Measurements from ENCODE around the gene NUP188.
"Not testable (repeated sequence)": the region's sequence is repeated elsewhere in the genome, so short reads cannot be mapped to it uniquely, and the experiment has no call there.

NUP188 gene

GRCh38 chr9:128917151-128917849 is 30.2 kb upstream of the NUP188 start:
- DNase-seq = no peak

GRCh38 chr9:128918921-128919320 is 28.6 kb upstream of the NUP188 start:
- DNase-seq = no peak

GRCh38 chr9:128919402-128920089 is 28.0 kb upstream of the NUP188 start:
- DNase-seq = no peak

- DNase-seq = no peak
These were observed 27.0 kb upstream of the NUP188 start, which contains the start of gene PHYHD1 for GRCh38 chr9:128920381-128921058. TSS of gene PHYHD1 (plus strand) at chr9:128920982. CDS start at chr9:128922324, 1,342 bp downstream.

GRCh38 chr9:128921881-128922763 is 25.4 kb upstream of the NUP188 start:
- no peak for DNase-seq

GRCh38 chr9:128923493-128923883 is 24.0 kb upstream of the NUP188 start:
- DNase-seq = no peak

- peak; percentile 50 for DNase-seq
These were observed 19.6 kb upstream of the NUP188 start for GRCh38 chr9:128927731-128928411.

GRCh38 chr9:128928624-128929023 is 18.9 kb upstream of the NUP188 start:
- no peak for DNase-seq

- no peak for DNase-seq
These were observed 17.9 kb upstream of the NUP188 start for GRCh38 chr9:128929560-128929959.

- DNase-seq = no peak
These were observed 13.8 kb upstream of the NUP188 start for GRCh38 chr9:128933731-128934130.

- no peak for DNase-seq
These were observed 11.2 kb upstream of the NUP188 start for GRCh38 chr9:128936171-128936865.

GRCh38 chr9:128937310-128938165 is 10.0 kb upstream of the NUP188 start:
- DNase-seq = no peak

GRCh38 chr9:128940271-128940921 is 7.1 kb upstream of the NUP188 start:
- no peak for DNase-seq

- DNase-seq = no peak
These were observed 6.3 kb upstream of the NUP188 start for GRCh38 chr9:128940946-128941755.

GRCh38 chr9:128943832-128944620 is 3.5 kb upstream of the NUP188 start:
- DNase-seq = no peak

GRCh38 chr9:128944966-128945365 is 2.5 kb upstream of the NUP188 start:
- DNase-seq = not testable (repeated sequence)

- DNase-seq = no peak
These were observed 1.5 kb upstream of the NUP188 start for GRCh38 chr9:128945798-128946501.

All from stimulated activated CD4-positive, alpha-beta T cell treated with anti-CD3 and anti-CD28 coated beads, Interleukin-4, amount 100 ng/mL, for 1 hour (primary cell).